Measurements from ENCODE around the gene SLC27A5.
"Not testable (repeated sequence)": the region's sequence is repeated elsewhere in the genome, so short reads cannot be mapped to it uniquely, and the experiment has no call there.

Gene SLC27A5

DNA sequence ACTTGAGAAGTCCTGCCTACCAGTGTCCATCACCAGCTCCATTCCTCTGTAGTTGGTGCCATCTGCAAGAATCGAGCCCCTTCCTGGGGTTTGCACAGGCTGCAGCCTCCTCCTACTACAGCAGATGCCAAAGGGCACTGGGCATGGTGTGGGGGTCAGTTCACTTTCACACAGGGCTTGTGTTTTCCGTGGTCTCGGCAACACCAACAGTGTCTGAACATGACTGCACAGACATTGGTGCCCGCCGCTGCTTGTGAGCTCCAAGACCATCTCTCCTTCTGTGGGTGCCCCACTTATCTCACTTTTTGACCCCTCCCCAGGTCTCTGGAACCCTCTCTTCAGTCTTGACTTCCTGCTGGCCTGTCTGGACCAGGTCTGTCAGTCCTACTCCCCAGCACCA lies 20.4 kb downstream of the SLC27A5 start:
- DNase-seq = no peak
- ATAC-seq (ENCODE audit: insufficient read depth, low read depth) = no peak
- Histone ChIP-seq H3K36me3 (ENCODE audit: insufficient read depth, low read length) (no peaks in the 10 kb centered on the region), H2AFZ (ENCODE audit: low read depth, low read length) (no peak overlapping the region), H3K27ac (ENCODE audit: low read length) (no peak overlapping the region), H3K27me3 (ENCODE audit: insufficient read depth, low read length, poor library complexity) (no peaks in the 10 kb centered on the region), H3K4me2 (ENCODE audit: insufficient read depth, low read length) (no peak overlapping the region), H3K9me3 (ENCODE audit: insufficient read depth, low read length, severe bottlenecking) (no peaks in the 10 kb centered on the region), H3K4me3 (ENCODE audit: low read depth in 1 of 2, low read length in 2 of 2) (no peak overlapping the region), H4K20me1 (ENCODE audit: insufficient read depth, low read length) (no peaks in the 10 kb centered on the region), H3K79me2 (ENCODE audit: insufficient read depth, low read length) (no peaks in the 10 kb centered on the region; the same call in 1 of the 2 replicates), H3K9ac (ENCODE audit: low read depth, low read length) (no peak overlapping the region), H3K4me1 (ENCODE audit: insufficient read depth, low read length) (no peaks in the 10 kb centered on the region)
- TF ChIP-seq EZH2 (IDR thresholded peaks at IDR 0.05; ENCODE audit: borderline replicate concordance, low read depth, low read length, severe bottlenecking) = no peak

- DNase-seq = peak; percentile 24
- H3K79me2 ChIP-seq (ENCODE audit: insufficient read depth, low read length); H3K4me1 ChIP-seq (ENCODE audit: insufficient read depth, low read length); ATAC-seq (ENCODE audit: insufficient read depth, low read depth); H3K27ac ChIP-seq (ENCODE audit: low read length); H2AFZ ChIP-seq (ENCODE audit: low read depth, low read length); H3K4me3 ChIP-seq (ENCODE audit: low read depth in 1 of 2, low read length in 2 of 2); H3K27me3 ChIP-seq (ENCODE audit: insufficient read depth, low read length, poor library complexity); H4K20me1 ChIP-seq (ENCODE audit: insufficient read depth, low read length); H3K9me3 ChIP-seq (ENCODE audit: insufficient read depth, low read length, severe bottlenecking); H3K9ac ChIP-seq (ENCODE audit: low read depth, low read length); H3K4me2 ChIP-seq (ENCODE audit: insufficient read depth, low read length): not testable (repeated sequence)
- TF ChIP-seq, protein P1, sequence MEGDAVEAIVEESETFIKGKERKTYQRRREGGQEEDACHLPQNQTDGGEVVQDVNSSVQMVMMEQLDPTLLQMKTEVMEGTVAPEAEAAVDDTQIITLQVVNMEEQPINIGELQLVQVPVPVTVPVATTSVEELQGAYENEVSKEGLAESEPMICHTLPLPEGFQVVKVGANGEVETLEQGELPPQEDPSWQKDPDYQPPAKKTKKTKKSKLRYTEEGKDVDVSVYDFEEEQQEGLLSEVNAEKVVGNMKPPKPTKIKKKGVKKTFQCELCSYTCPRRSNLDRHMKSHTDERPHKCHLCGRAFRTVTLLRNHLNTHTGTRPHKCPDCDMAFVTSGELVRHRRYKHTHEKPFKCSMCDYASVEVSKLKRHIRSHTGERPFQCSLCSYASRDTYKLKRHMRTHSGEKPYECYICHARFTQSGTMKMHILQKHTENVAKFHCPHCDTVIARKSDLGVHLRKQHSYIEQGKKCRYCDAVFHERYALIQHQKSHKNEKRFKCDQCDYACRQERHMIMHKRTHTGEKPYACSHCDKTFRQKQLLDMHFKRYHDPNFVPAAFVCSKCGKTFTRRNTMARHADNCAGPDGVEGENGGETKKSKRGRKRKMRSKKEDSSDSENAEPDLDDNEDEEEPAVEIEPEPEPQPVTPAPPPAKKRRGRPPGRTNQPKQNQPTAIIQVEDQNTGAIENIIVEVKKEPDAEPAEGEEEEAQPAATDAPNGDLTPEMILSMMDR (IDR thresholded peaks at IDR 0.05; ENCODE audit: borderline replicate concordance, extremely low read depth, low read length, poor library complexity, severe bottlenecking) = peak; percentile 29
- H3K36me3 ChIP-seq (ENCODE audit: insufficient read depth, low read length) = peaks cover 20% of the 10 kb centered on the region
Measured at GRCh38 chr19:58484349-58484748, 27.4 kb downstream of the SLC27A5 start.

GRCh38 chr19:58483776-58484175 lies 28.0 kb downstream of the SLC27A5 start:
- Histone ChIP-seq H3K27me3 (ENCODE audit: insufficient read depth, low read length, poor library complexity) (no peaks in the 10 kb centered on the region), H3K36me3 (ENCODE audit: insufficient read depth, low read length) (peaks cover 24% of the 10 kb centered on the region)
- DNase-seq = no peak

DNA sequence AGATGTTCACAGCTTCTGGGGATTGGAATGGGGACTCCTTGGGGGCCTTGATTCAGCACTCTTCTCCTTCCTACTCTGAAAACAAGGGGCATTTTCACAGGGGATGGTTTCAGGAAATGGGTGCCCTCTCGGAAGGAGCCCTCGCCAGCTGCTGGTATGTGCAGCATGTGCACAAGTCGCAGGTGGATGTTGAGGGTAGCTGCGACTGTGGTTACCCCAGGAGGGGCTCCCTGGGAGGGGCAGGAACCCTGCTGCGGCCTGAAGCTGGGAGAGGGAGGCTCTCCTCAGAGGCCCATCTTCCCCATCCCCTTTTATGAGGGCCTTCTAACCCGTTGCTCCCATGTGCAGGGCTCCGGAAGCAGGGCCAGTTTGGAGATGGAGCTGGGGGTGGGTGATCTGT lies 29.4 kb downstream of the SLC27A5 start:
- H3K27me3 ChIP-seq (ENCODE audit: insufficient read depth, low read length, poor library complexity) = no peaks in the 10 kb centered on the region
- H3K4me1 ChIP-seq (ENCODE audit: insufficient read depth, low read length) = peaks cover 6% of the 10 kb centered on the region
- 0 out of 2 replicates have a peak, but pooled peaks cover under 1% of the 10 kb centered on the region for H3K79me2 ChIP-seq (ENCODE audit: insufficient read depth, low read length)
- H3K27ac ChIP-seq (ENCODE audit: low read length) = no peak overlapping the region
- no peak overlapping the region for H2AFZ ChIP-seq (ENCODE audit: low read depth, low read length)
- TF ChIP-seq, protein P1 (IDR thresholded peaks at IDR 0.05; ENCODE audit: borderline replicate concordance, extremely low read depth, low read length, poor library complexity, severe bottlenecking) = no peak
- TF ChIP-seq EZH2 (IDR thresholded peaks at IDR 0.05; ENCODE audit: borderline replicate concordance, low read depth, low read length, severe bottlenecking) = no peak
- no peak overlapping the region for H3K9ac ChIP-seq (ENCODE audit: low read depth, low read length)
- DNase-seq = peak; percentile 40
- no peaks in the 10 kb centered on the region for H3K9me3 ChIP-seq (ENCODE audit: insufficient read depth, low read length, severe bottlenecking)
- ATAC-seq (ENCODE audit: insufficient read depth, low read depth) = peak; percentile 52; the same call in 2 of the 3 replicates
- H3K4me2 ChIP-seq (ENCODE audit: insufficient read depth, low read length) = no peak overlapping the region
- peaks cover 24% of the 10 kb centered on the region for H3K36me3 ChIP-seq (ENCODE audit: insufficient read depth, low read length)
- H4K20me1 ChIP-seq (ENCODE audit: insufficient read depth, low read length) = no peaks in the 10 kb centered on the region
- no peak overlapping the region for H3K4me3 ChIP-seq (ENCODE audit: low read depth in 1 of 2, low read length in 2 of 2)

More at GRCh38 chr19:58483776-58484175, 28.0 kb downstream of the SLC27A5 start:
- H2AFZ ChIP-seq (ENCODE audit: low read depth, low read length) = no peak overlapping the region
- H3K4me3 ChIP-seq (ENCODE audit: low read depth in 1 of 2, low read length in 2 of 2) = no peak overlapping the region
- H3K27ac ChIP-seq (ENCODE audit: low read length) = no peak overlapping the region
- H3K79me2 ChIP-seq (ENCODE audit: insufficient read depth, low read length) = no peaks in the 10 kb centered on the region
- H3K4me2 ChIP-seq (ENCODE audit: insufficient read depth, low read length) = no peak overlapping the region
- TF ChIP-seq, protein P1 (IDR thresholded peaks at IDR 0.05; ENCODE audit: borderline replicate concordance, extremely low read depth, low read length, poor library complexity, severe bottlenecking) = no peak
- TF ChIP-seq EZH2 (IDR thresholded peaks at IDR 0.05; ENCODE audit: borderline replicate concordance, low read depth, low read length, severe bottlenecking) = no peak
- H4K20me1 ChIP-seq (ENCODE audit: insufficient read depth, low read length) = no peaks in the 10 kb centered on the region
- no peaks in the 10 kb centered on the region for H3K4me1 ChIP-seq (ENCODE audit: insufficient read depth, low read length)
- no peak overlapping the region for H3K9ac ChIP-seq (ENCODE audit: low read depth, low read length)
- H3K9me3 ChIP-seq (ENCODE audit: insufficient read depth, low read length, severe bottlenecking) = no peaks in the 10 kb centered on the region
- ATAC-seq (ENCODE audit: insufficient read depth, low read depth) = no peak

Measured in DND-41 (cell line).